ENCODE measurements around the gene DAP. TPM values are rescaled to one million over a fixed set of nuclear protein-coding genes. Genes with fewer than 3 reads are reported as not detected.
A peak's percentile ranks its signal among the peaks of the same experiment; 100 is the strongest.

DAP gene
- total RNA-seq, 1 experiment from 2014 or later: 47.2 TPM

DNA sequence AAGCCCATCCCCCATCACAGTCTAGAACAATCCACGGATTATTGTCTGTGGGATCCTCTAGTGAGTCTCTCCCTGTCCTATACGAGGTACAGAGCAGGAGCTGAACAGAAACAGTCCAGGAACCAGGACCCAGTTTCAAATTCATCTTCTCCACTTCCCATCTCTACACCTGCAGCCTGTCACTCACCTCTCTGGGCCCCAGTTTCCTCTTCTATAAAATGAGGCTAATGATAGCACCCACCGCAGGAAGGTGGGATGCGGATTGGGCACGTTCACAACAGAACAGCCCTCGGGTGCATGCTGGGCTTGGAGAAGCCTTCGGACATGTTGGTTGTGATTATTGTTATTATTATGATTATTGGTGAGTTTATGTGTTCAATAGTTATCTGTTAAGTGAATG, 118.7 kb downstream of the DAP start:
- DNase-seq: peak; percentile 10
- H3K36me3 Mint-ChIP-seq (ENCODE audit: insufficient read depth in 1 of 3, low read depth in 3 of 3): peaks cover 2 to 5% (median 5%) of the 10 kb centered on the region in 3 experiments; a peak in 4 of 7 replicates
- Histone ChIP-seq H3K4me1 (ENCODE audit: insufficient read depth, low read length) (peaks cover 5% of the 10 kb centered on the region; the same call in 1 of the 2 replicates), H3K14ac (ENCODE audit: insufficient read depth, low read length) (no peak overlapping the region), H4K20me1 (ENCODE audit: control insufficient read depth, insufficient read depth, insufficient read length) (no peaks in the 10 kb centered on the region), H4K8ac (replicated peaks; ENCODE audit: insufficient read length, low read depth, low read length) (no peak overlapping the region), H3K23me2 (ENCODE audit: insufficient read length, low read depth, low read length, poor library complexity, severe bottlenecking) (peaks cover 5% of the 10 kb centered on the region), H2BK120ac (ENCODE audit: low read depth, low read length, poor library complexity, severe bottlenecking) (no peak overlapping the region), H3K27me3 (ENCODE audit: insufficient read depth, low read length) (no peaks in the 10 kb centered on the region), H3K9ac (ENCODE audit: extremely low read depth, insufficient read length, low read length) (peak overlapping the region; percentile 7), H3K79me2 (ENCODE audit: insufficient read depth, low read length) (peaks cover 7% of the 10 kb centered on the region; the same call in 1 of the 2 replicates), H2AK5ac (ENCODE audit: insufficient read length, low read length) (no peak overlapping the region), H2BK15ac (ENCODE audit: low read depth, low read length) (no peak overlapping the region), H3K27ac (ENCODE audit: insufficient read length, low read depth, low read length) (no peak overlapping the region), H3K56ac (ENCODE audit: insufficient read length, low read depth, low read length) (no peak overlapping the region), H3T11ph (ENCODE audit: low read length) (no peak overlapping the region), H2BK5ac (ENCODE audit: insufficient read length, low read length) (no peak overlapping the region), H3K4me2 (ENCODE audit: insufficient read depth, insufficient read length, low read length) (no peak overlapping the region), H4K5ac (ENCODE audit: insufficient read length, low read depth, low read length) (no peak overlapping the region), H2BK20ac (ENCODE audit: low read depth, low read length, poor library complexity, severe bottlenecking) (no peak overlapping the region), H3K79me1 (ENCODE audit: insufficient read depth, low read depth, low read length, poor library complexity, severe bottlenecking) (no peaks in the 10 kb centered on the region), H2BK12ac (ENCODE audit: insufficient read length, low read depth, low read length) (no peak overlapping the region), H3K18ac (ENCODE audit: insufficient read length, low read depth, low read length) (no peak overlapping the region), H4K91ac (ENCODE audit: insufficient read length, low read depth, low read length) (no peak overlapping the region), H3K9me3 (ENCODE audit: control insufficient read depth, low read depth, low read length) (no peaks in the 10 kb centered on the region), H3K4ac (ENCODE audit: low read depth, low read length) (no peak overlapping the region), H3K23ac (ENCODE audit: insufficient read length, low read depth, low read length) (no peak overlapping the region), H2AFZ (ENCODE audit: low read length) (no peak overlapping the region)
- H3K27me3 Mint-ChIP-seq (ENCODE audit: low read depth): peaks cover 7% of the 10 kb centered on the region
- H3K27ac Mint-ChIP-seq: no peak overlapping the region; a peak in 1 of 7 replicates
- TF ChIP-seq, protein P1, sequence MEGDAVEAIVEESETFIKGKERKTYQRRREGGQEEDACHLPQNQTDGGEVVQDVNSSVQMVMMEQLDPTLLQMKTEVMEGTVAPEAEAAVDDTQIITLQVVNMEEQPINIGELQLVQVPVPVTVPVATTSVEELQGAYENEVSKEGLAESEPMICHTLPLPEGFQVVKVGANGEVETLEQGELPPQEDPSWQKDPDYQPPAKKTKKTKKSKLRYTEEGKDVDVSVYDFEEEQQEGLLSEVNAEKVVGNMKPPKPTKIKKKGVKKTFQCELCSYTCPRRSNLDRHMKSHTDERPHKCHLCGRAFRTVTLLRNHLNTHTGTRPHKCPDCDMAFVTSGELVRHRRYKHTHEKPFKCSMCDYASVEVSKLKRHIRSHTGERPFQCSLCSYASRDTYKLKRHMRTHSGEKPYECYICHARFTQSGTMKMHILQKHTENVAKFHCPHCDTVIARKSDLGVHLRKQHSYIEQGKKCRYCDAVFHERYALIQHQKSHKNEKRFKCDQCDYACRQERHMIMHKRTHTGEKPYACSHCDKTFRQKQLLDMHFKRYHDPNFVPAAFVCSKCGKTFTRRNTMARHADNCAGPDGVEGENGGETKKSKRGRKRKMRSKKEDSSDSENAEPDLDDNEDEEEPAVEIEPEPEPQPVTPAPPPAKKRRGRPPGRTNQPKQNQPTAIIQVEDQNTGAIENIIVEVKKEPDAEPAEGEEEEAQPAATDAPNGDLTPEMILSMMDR (conservative IDR thresholded peaks at IDR 0.05): no peak
- peaks cover 23 to 28% of the 10 kb centered on the region in 2 experiments for H3K4me1 Mint-ChIP-seq
- no peak overlapping the region for H3K4me3 Mint-ChIP-seq
- H3K9me3 Mint-ChIP-seq: peaks cover 3 to 5% of the 10 kb centered on the region in 2 experiments; a peak in 3 of 5 replicates
- WGBS (ENCODE audit: extremely low coverage, insufficient read length, low lambda C conversion rate): no CpG with 5 or more reads among the region's 7 CpGs

Measured in H9 (cell line).